Subcutaneous abdominal adipose tissue (tissue), 5 donors: ENCODE data around the gene PDZD8.

ENCODE experiments used
- H3K27ac ChIP-seq: one replicate; pipeline ENCODE4 v1.7.0; 2013; ENCODE audit warnings: low read depth, mild to moderate bottlenecking, inconsistent platforms, low read length, moderate library complexity
- H3K27me3 ChIP-seq, 5 donors: one replicate each; pipeline ENCODE4 v1.7.0; 2013; ENCODE audit warnings: low read length in 5 of 5, inconsistent platforms in 1 of 5; ENCODE audit not compliant: control insufficient read depth in 5 of 5, insufficient read depth in 4 of 5
- H3K36me3 ChIP-seq, 5 donors: one replicate each; pipeline ENCODE4 v1.7.0; 2013; ENCODE audit warnings: low read length in 5 of 5; ENCODE audit not compliant: control insufficient read depth in 5 of 5, insufficient read depth in 5 of 5
- H3K4me1 ChIP-seq, 5 donors: one replicate each; pipeline ENCODE4 v1.7.0; 2013; ENCODE audit warnings: low read length in 5 of 5, mild to moderate bottlenecking in 3 of 5, moderate library complexity in 1 of 5; ENCODE audit not compliant: control insufficient read depth in 5 of 5, insufficient read depth in 5 of 5
- H3K4me3 ChIP-seq, 5 donors: one replicate each; pipeline ENCODE4 v1.7.0; 2013; ENCODE audit warnings: low read length in 5 of 5, low read depth in 1 of 5
- H3K9ac ChIP-seq, 5 donors: one replicate each; pipeline ENCODE4 v1.7.0; 2013; ENCODE audit warnings: low read length in 5 of 5, mild to moderate bottlenecking in 4 of 5, moderate library complexity in 3 of 5
- H3K9me3 ChIP-seq, 5 donors: one replicate each; pipeline ENCODE4 v1.7.0; 2013; ENCODE audit warnings: low read length in 5 of 5; ENCODE audit not compliant: control insufficient read depth in 5 of 5
- donor health status: healthy.
- donor health status: healthy.
- donor health status: healthy.
- donor health status: healthy.
- donor health status: healthy.

The PDZD8 gene

DNA sequence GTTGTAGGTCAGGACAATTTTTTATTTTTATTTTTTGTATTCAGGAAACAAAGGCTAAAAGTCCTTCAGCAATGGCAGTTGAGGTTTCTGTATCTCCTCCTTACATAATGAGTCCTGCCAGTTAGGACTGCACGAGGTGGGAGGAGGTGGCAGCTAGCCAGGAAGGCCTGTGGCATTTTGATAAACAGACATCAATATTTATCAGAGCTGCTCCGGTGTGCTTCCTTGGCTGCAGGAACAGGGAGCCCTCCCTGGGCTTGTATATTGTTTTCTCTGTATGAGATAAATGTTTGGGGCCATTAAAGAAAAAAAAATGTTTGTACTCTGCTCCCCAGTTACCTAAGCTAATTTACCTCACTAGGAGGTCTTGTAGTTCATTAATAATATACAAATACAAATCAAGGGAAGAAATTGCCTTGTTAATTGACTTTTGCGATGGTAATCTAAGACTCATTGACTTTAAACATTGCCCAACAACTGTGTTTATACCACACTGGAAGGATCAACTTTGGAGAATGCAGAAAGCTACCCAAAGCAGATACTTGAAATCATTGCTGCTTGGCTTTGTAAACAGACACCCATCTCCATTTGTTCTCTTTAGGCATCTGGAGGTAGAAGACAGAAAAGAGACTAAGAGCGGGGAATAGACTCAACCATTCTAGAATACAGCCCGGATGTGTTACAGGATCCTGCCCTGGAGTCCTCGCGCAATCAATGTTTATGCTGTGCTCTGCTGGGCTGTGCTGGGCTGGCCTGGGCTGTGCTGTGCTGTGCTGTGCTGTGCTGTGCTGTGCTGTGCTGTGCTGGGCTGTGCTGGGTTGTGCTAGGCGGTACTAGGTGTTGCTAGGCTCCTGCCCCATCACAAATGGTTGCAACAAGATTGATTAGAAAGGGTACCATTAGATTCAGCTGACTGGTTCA is 36.5 kb upstream of the PDZD8 start:
- H3K27me3 ChIP-seq: peaks cover 0 to 5% (median 3%) of the 10 kb centered on the region in 5 donors
- no peaks in the 10 kb centered on the region for H3K36me3 ChIP-seq
- H3K4me3 ChIP-seq: no peak overlapping the region
- H3K27ac ChIP-seq: no peak overlapping the region
- H3K9ac ChIP-seq: no peak overlapping the region
- H3K4me1 ChIP-seq: no peaks in the 10 kb centered on the region
- no peaks in the 10 kb centered on the region for H3K9me3 ChIP-seq

DNA sequence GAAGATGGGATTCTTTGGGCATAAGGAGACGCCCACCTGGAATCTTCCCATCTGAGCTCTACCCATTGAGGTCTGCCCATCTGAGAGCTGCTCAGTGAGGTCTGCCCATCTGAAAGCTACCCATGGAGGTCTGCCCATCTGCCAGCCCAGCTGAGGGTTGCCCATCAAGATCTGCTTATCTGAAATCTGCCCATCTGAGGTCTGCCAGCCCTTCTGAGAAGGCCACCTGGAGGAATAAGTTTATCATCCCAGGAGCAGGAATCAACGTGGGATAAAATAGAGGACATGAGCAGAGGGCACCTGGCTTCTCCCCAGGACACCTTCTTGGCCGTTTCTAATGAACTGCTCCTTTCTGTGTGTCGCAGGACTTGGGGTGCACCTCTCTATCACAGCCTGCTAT is 35.3 kb upstream of the PDZD8 start:
- peaks cover 0 to 5% (median 3%) of the 10 kb centered on the region in 5 donors for H3K27me3 ChIP-seq
- H3K9ac ChIP-seq: no peak overlapping the region
- H3K27ac ChIP-seq: no peak overlapping the region
- H3K4me3 ChIP-seq: no peak overlapping the region
- H3K36me3 ChIP-seq: no peaks in the 10 kb centered on the region
- no peaks in the 10 kb centered on the region for H3K9me3 ChIP-seq
- no peaks in the 10 kb centered on the region for H3K4me1 ChIP-seq

DNA sequence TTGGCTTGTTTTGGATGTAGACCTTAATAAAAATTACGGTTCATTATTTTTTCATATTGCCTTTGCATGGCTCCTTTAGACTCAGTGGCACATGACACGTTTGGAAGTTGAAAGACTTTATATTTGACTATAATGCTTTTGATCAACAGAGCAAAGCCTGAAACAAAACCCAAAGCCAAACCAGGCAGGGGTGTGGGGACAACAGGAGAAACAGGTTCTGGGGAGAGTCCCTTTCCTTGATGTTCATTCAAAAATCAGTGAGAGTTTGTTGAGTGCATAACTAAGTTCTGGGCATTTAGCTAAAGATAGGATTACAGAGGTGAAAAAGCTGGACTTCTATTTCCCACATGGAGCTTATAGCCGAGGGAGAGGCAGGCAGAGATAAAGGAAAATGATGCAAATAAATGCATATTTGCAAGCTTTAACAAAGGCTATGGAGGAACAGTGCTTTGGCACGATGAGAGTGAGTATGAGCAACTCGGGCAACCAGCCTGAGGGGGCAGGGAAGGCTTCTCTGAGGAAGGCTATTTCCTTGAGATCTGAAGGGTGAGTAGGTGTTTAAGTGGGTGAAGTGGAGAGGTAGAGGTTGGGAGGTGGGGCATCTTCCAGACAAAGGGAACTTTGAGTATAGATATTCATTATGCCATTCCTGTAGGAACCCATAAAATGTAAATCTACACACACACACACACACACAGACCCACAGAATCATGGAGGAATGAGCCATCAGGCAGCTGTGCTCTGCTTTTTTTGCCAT is 34.5 kb upstream of the PDZD8 start:
- Histone ChIP-seq H3K9ac (no peak overlapping the region), H3K36me3 (no peaks in the 10 kb centered on the region), H3K27ac (no peak overlapping the region), H3K4me3 (no peak overlapping the region), H3K4me1 (no peaks in the 10 kb centered on the region), H3K9me3 (no peaks in the 10 kb centered on the region), H3K27me3 (peaks cover 0 to 5% (median 3%) of the 10 kb centered on the region in 5 donors)

DNA sequence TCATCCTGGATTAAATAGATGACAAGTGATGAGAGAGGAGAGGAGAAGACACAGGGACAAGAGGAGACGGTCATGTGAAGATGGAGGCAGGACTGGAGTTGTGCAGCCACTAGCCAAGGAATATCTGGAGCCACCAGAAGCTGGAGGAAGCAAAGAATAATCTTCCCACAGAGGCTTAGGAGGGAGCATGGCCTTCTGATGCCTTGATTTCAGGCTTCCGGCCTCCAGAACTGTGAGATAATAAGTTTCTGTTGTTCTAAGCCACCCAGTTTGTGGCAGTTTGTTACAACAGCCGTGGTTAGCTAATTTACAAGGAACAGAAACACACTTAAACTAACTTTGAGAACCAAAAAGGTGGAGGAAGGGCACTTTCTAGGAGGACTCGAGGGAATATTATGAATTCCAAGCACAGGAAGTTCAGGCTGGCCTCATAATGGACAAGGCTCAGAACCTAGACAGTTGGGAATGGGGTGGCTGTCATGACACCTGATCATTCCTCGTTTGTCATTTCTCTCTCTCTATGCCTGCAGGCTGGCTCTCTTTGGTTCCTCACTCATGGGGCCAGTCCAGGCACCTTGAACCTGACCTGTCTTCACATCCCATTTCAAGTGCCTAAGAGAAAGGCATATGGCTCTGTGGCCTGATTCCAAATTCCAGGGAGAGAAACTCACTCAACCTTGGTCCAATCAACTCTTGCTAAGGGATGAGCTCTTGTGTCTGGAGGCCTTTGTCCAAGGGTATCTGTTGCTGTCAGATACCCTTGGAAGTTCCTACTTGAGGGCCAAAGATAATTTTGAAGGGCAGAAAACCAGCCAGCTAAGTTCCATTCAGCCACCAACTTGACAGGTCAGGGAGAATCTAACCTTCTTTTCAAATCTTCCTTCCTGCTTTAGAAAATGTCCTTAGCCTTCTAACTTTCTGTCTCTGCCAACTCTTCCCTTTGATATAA is 33.5 kb upstream of the PDZD8 start:
- Histone ChIP-seq H3K36me3 (no peaks in the 10 kb centered on the region), H3K27me3 (peaks cover 0 to 5% (median 3%) of the 10 kb centered on the region in 5 donors), H3K9me3 (no peaks in the 10 kb centered on the region), H3K4me3 (no peak overlapping the region), H3K4me1 (no peaks in the 10 kb centered on the region), H3K9ac (no peak overlapping the region), H3K27ac (no peak overlapping the region)

DNA sequence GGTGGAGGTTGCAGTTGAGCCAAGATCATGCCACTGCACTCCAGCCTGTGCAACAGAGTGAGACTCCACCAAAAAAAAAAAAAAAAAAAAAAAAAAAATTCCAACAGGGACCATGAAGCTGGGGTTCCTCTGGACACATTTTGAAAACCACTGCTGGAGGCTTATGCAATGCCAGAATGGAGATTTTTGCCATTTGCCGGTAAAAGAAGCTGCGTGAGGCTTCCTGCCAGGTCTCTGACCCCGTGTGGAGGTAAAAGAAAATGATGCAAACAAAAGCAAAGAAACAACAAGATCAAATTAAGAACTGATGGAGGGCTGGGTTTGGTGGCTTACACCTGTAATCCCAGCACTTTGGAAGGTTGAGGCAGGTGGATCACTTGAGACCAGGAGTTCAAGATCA is 30.5 kb upstream of the PDZD8 start:
- Histone ChIP-seq H3K27me3 (peaks cover 0 to 4% (median 3%) of the 10 kb centered on the region in 5 donors), H3K36me3 (no peaks in the 10 kb centered on the region), H3K9ac (no peak overlapping the region), H3K27ac (no peak overlapping the region), H3K4me3 (no peak overlapping the region), H3K9me3 (no peaks in the 10 kb centered on the region), H3K4me1 (no peaks in the 10 kb centered on the region)

DNA sequence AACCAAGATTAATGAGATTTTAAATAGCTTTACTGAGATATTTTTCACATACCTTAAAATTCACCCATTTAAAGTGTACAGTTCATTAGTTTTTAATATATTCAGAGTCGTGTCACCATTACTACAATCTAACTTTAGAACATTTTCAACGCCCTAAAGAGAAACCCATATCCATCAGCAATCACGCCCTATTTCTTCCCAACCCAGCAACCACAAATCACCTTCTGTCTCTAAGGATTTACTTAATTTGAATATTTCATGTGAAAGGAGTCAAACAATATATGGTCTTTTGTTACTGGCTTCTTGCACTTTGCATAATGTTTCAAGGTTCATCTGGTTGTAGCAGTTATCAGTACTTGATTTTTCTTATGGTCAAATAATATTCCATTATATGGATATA is 25.1 kb upstream of the PDZD8 start:
- H3K27me3 ChIP-seq: no peaks in the 10 kb centered on the region

DNA sequence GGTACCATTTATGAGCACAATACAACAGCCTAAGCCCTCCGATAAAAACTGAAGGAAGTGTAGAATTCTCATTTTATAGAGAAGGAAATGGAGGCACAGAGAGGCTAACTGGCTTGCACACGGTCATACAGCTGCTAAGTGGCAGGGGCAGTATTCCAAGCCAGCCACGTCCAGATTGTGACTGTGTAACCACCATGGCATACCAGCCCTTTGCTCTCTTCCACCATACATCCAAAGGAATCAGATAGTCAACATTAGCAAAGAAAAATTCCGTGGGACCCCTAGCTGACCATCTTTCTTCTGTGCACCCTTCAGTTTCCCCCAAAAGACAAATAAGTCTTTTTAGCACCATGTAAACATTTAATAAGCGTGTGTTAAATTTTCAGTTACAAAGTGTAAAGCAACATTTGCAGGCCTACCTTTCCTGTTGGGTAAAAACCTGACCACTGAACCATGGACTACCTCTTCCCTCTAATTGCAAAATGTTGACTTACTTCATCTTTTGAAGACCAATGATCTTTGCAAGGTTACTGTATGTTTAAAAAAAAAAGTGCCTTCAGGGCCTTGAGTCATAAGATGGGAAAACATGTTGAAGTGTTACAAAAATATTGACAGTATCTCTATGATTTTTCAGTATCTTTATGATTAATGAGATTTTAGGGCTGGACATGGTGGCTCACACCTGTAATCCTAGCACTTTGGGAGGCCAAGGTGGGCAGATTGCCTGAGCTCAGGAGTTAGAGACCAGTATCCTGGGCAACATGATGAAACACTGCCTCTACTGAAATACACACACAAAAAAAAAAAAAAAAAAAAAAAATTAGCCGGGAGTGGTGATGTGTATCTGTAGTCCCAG is 24.3 kb upstream of the PDZD8 start:
- Histone ChIP-seq H3K4me1 (no peaks in the 10 kb centered on the region), H3K9ac (no peak overlapping the region), H3K4me3 (no peak overlapping the region), H3K36me3 (no peaks in the 10 kb centered on the region), H3K27me3 (no peaks in the 10 kb centered on the region), H3K27ac (no peak overlapping the region), H3K9me3 (no peaks in the 10 kb centered on the region)

More for the DNA sequence above, 25.1 kb upstream of the PDZD8 start:
- no peak overlapping the region for H3K27ac ChIP-seq
- no peaks in the 10 kb centered on the region for H3K9me3 ChIP-seq
- no peaks in the 10 kb centered on the region for H3K4me1 ChIP-seq
- no peak overlapping the region for H3K9ac ChIP-seq
- H3K4me3 ChIP-seq: no peak overlapping the region
- no peaks in the 10 kb centered on the region for H3K36me3 ChIP-seq

DNA sequence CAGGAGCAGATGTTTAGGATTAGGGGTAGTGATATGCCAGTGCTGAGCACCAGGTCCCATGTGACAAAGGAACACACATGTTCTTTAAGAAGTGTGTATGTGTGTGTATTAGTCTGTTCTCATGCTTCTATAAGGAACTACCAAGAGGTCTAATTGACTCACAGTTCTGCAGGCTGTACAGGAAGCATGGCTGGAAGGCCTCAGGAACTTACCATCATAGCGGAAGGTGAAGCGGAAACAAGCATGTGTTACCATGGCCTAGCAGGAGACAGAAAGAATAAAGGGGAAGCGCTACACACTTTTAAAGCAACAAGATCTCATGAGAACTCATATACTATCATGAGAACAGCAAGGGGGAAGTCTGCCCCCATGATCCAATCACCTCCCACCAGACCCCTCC is 22.8 kb upstream of the PDZD8 start:
- Histone ChIP-seq H3K4me1 (no peaks in the 10 kb centered on the region), H3K4me3 (no peak overlapping the region), H3K9me3 (no peaks in the 10 kb centered on the region), H3K27me3 (no peaks in the 10 kb centered on the region), H3K9ac (no peak overlapping the region), H3K27ac (no peak overlapping the region), H3K36me3 (no peaks in the 10 kb centered on the region)
